ENCODE results near the gene WFDC2.

GRCh38 chr20:45497971-45498494 is 28.5 kb downstream of the WFDC2 start:
- TF ChIP-seq CTCF (conservative IDR thresholded peaks at IDR 0.05; ENCODE audit: low read depth, low read length) (0 out of 2 replicates have a peak, but pooled peaks have one; percentile 11), EZH2phosphoT487 (IDR thresholded peaks at IDR 0.05; ENCODE audit: borderline replicate concordance, low read length) (no peak)
